ENCODE data around the gene KRI1.
"Not testable (repeated sequence)": the region's sequence is repeated elsewhere in the genome, so short reads cannot be mapped to it uniquely, and the experiment has no call there.

GRCh38 chr19:10551006-10551405 is 14.8 kb downstream of the KRI1 start:
- TF ChIP-seq CTCF, POLR2A (IDR thresholded peaks at IDR 0.05): not testable (repeated sequence)

Measured in adrenal gland (tissue), 5 donors.